GM13976 (cell line): ENCODE measurements around the gene NPEPPS.

Source experiments
- DNase-seq: peaks from one replicate; pipeline ENCODE4 v3.0.0; 2012; ENCODE audit warnings: low spot score
- in situ Hi-C: fragments of 300-500 bp; cut with MboI; formaldehyde crosslinking; loops from one replicate; pipeline ENCODE4 v1.12.0; 2022; ENCODE audit warnings: low sequenced_read_pairs, mixed read lengths, inconsistent platforms; ENCODE audit not compliant: unreplicated experiment
- TF ChIP-seq, protein P1 (sequence below): IDR thresholded peaks from 2 replicates; pipeline ENCODE4 v1.5.1; 2012; ENCODE audit warnings: borderline replicate concordance, mild to moderate bottlenecking; ENCODE audit not compliant: insufficient read depth; ENCODE audit errors: extremely low read depth, missing control alignments, control extremely low read depth

NPEPPS gene

DNA sequence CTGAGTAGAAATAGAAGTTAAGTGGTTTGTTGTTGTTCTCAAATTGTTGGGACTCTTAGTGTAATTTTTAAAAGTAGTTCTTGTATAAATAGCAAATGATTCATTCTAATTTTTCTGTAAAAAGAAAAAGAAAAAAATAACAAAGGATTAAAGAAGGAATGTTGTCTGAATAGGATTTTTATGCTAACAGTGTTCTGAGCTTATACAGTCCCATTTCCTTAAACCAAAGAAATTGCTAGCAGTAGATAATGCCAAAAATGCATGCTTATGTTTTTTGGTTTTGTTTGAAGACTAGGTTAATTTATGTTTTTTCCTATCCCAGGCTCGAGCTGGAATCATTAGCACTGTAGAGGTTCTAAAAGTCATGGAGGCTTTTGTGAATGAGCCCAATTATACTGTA is 74.1 kb downstream of the NPEPPS start:
- in situ Hi-C loops = no loop called here
- TF ChIP-seq, protein P1, sequence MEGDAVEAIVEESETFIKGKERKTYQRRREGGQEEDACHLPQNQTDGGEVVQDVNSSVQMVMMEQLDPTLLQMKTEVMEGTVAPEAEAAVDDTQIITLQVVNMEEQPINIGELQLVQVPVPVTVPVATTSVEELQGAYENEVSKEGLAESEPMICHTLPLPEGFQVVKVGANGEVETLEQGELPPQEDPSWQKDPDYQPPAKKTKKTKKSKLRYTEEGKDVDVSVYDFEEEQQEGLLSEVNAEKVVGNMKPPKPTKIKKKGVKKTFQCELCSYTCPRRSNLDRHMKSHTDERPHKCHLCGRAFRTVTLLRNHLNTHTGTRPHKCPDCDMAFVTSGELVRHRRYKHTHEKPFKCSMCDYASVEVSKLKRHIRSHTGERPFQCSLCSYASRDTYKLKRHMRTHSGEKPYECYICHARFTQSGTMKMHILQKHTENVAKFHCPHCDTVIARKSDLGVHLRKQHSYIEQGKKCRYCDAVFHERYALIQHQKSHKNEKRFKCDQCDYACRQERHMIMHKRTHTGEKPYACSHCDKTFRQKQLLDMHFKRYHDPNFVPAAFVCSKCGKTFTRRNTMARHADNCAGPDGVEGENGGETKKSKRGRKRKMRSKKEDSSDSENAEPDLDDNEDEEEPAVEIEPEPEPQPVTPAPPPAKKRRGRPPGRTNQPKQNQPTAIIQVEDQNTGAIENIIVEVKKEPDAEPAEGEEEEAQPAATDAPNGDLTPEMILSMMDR = no peak
- no peak for DNase-seq

- in situ Hi-C loops = no loop called here
- DNase-seq = no peak
- TF ChIP-seq, protein P1 = no peak
These were observed 76.6 kb downstream of the NPEPPS start for GRCh38 chr17:47607481-47607880.

- TF ChIP-seq, protein P1 = no peak
- in situ Hi-C loops = loop anchor here (10.0 kb wide), 1 partner anchor 377 kb away; no protein-coding TSS in a partner anchor
- no peak for DNase-seq
These were observed 80.8 kb downstream of the NPEPPS start for GRCh38 chr17:47611372-47612350.

- TF ChIP-seq, protein P1 = peak; percentile 22
- in situ Hi-C loops = loop anchor here (10.0 kb wide), 1 partner anchor 381 kb away; no protein-coding TSS in a partner anchor
- peak; percentile 56 for DNase-seq
These were observed 85.0 kb downstream of the NPEPPS start for GRCh38 chr17:47615766-47616424.

DNA sequence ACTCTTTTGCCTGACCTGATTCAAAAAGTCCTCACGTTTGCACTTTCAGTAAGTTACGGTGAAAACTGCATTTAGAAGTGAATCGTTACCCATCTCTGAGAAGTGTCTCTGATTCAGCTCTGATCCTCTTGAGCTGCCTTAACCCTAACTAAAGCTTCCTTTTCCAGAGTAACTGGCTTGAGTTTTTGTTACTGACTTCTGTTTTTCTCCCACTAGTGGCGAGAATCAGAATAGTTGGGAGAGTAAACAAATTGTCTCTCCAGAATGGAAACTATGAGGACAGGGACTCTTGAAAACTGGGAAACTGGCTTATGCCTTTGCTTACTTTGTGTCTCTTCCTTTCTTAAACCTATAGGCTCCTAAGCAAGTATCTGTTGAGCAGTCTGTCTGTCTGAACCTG is 87.5 kb downstream of the NPEPPS start:
- no peak for DNase-seq
- TF ChIP-seq, protein P1 = no peak
- in situ Hi-C loops = loop anchor here (10.0 kb wide), 1 partner anchor 384 kb away; no protein-coding TSS in a partner anchor

- in situ Hi-C loops = no loop called here
- no peak for DNase-seq
These were observed 89.8 kb downstream of the NPEPPS start for GRCh38 chr17:47620503-47621245.

More at GRCh38 chr17:47620503-47621245, 89.8 kb downstream of the NPEPPS start:
- TF ChIP-seq, protein P1 = no peak
